K562 (cell line): ENCODE data around the gene POGZ. TPM values are rescaled to one million over a fixed set of nuclear protein-coding genes. Genes with fewer than 3 reads are reported as not detected.

ENCODE experiments used
- ARID2 ChIP-seq: fragments of 450-650 bp; IDR thresholded peaks from 2 replicates; pipeline ENCODE4 v1.6.1; 2017; ENCODE audit warnings: antibody characterized with exemption, mild to moderate bottlenecking
- BRCA1 ChIP-seq, 2 experiments: fragments of 450-650 bp in 1 of 2; sonication (generic) in 1 of 2; formaldehyde crosslinking in 1 of 2; IDR thresholded peaks; 2 replicates each; pipeline versions ENCODE4 v1.5.0 to v1.6.1; 2017 to 2020; ENCODE audit warnings: mild to moderate bottlenecking in 1 of 2, missing genetic modification reagents in 1 of 2
- CEBPB ChIP-seq: fragments of 450-650 bp; IDR thresholded peaks from 2 replicates; pipeline ENCODE4 v1.6.1; 2016; ENCODE audit warnings: missing genetic modification characterization, missing compliant biosample characterization
- EHMT2 ChIP-seq: fragments of 450-650 bp; IDR thresholded peaks from 2 replicates; pipeline ENCODE4 v1.6.1; 2018; ENCODE audit warnings: antibody characterized with exemption
- FOXJ2 ChIP-seq: fragments of 200-800 bp; sonication (Bioruptor generic); IDR thresholded peaks from 2 replicates; pipeline ENCODE4 v1.6.1; 2016; ENCODE audit warnings: missing genetic modification characterization, missing compliant biosample characterization
- KAT7 ChIP-seq: sonication (generic); formaldehyde crosslinking; IDR thresholded peaks from 2 replicates; pipeline ENCODE4 v1.8.0; 2022; ENCODE audit warnings: missing genetic modification reagents, mild to moderate bottlenecking, borderline replicate concordance
- KAT8 ChIP-seq: fragments of 450-650 bp; IDR thresholded peaks from 2 replicates; pipeline ENCODE4 v1.6.1; 2016; ENCODE audit warnings: low read depth, mild to moderate bottlenecking
- LARP7 ChIP-seq: fragments of 450-650 bp; IDR thresholded peaks from 2 replicates; pipeline ENCODE4 v1.6.1; 2016
- MAFF ChIP-seq: IDR thresholded peaks from 2 replicates; pipeline ENCODE4 v1.6.1; 2012; ENCODE audit warnings: low read length, improper control_type of control experiment
- MAZ ChIP-seq, 2 experiments: fragments of 450-650 bp in 1 of 2; sonication (generic) in 1 of 2; formaldehyde crosslinking; IDR thresholded peaks in 1 of 2; conservative IDR thresholded peaks in 1 of 2; 2 replicates each; pipeline versions ENCODE4 v1.4.0 to v1.5.0; 2020; ENCODE audit warnings: mild to moderate bottlenecking in 1 of 2, missing genetic modification reagents in 1 of 2
- MTA3 ChIP-seq: fragments of 450-650 bp; formaldehyde crosslinking; IDR thresholded peaks from 2 replicates; pipeline ENCODE4 v1.6.1; 2017; ENCODE audit warnings: mild to moderate bottlenecking, borderline replicate concordance
- NBN ChIP-seq: fragments of 450-650 bp; IDR thresholded peaks from 2 replicates; pipeline ENCODE4 v1.6.1; 2016; ENCODE audit warnings: low read depth, mild to moderate bottlenecking
- NEUROD1 ChIP-seq: fragments of 150-350 bp; IDR thresholded peaks from 2 replicates; pipeline ENCODE4 v1.6.1; 2014; ENCODE audit warnings: borderline replicate concordance, low read length, low read depth; ENCODE audit not compliant: partially characterized antibody
- NR2F6 ChIP-seq: fragments of 450-650 bp; formaldehyde crosslinking; IDR thresholded peaks from 2 replicates; pipeline ENCODE4 v1.4.0; 2020; ENCODE audit warnings: mild to moderate bottlenecking
- RBFOX2 ChIP-seq: fragments of 200-400 bp; formaldehyde crosslinking; IDR thresholded peaks from 2 replicates; pipeline ENCODE4 v1.6.1; 2017; ENCODE audit warnings: low read depth, mild to moderate bottlenecking, low read length, moderate library complexity
- SAP30 ChIP-seq: fragments of 200-600 bp; sonication (generic); IDR thresholded peaks from 2 replicates; pipeline ENCODE4 v1.6.1; 2012; ENCODE audit warnings: borderline replicate concordance, low read depth, mild to moderate bottlenecking, moderate library complexity, low read length, control low read depth, inconsistent platforms; ENCODE audit not compliant: insufficient read depth, poor library complexity, severe bottlenecking
- SUPT5H ChIP-seq: fragments of 450-650 bp; IDR thresholded peaks from 2 replicates; pipeline ENCODE4 v1.6.1; 2016
- THRAP3 ChIP-seq: fragments of 450-650 bp; IDR thresholded peaks from 2 replicates; pipeline ENCODE4 v1.6.1; 2016; ENCODE audit warnings: mild to moderate bottlenecking, inconsistent platforms, borderline replicate concordance
- ZNF431 ChIP-seq: sonication (generic); formaldehyde crosslinking; IDR thresholded peaks from 2 replicates; pipeline ENCODE4 v1.8.0; 2022; ENCODE audit warnings: mild to moderate bottlenecking, missing genetic modification reagents
- polyA plus RNA-seq, 8 experiments: library from polyadenylated mRNA; depleted of rRNA in 4 of 8; stranded (reverse) in 5 of 8; unstranded in 3 of 8; fragments of >200 nt; fragmentation: Nextera tagmentation in 2 of 8; fragmentation: Illumina TruSeq in 1 of 8; extraction: Ambion mirVana in 2 of 8; extraction: Trizol in 1 of 8; gene quantifications; 2 replicates each; pipeline versions ENCODE4 v1.2.1 to v1.2.3, GENCODE V29; 2011 to 2014; ENCODE audit warnings: inconsistent platforms in 1 of 8, missing spikeins in 1 of 8
- total RNA-seq, 7 experiments: library from RNA; depleted of rRNA in 6 of 7; stranded (reverse); fragments of >200 nt in 6 of 7; fragmentation: Illumina TruSeq in 2 of 7; extraction: Trizol in 2 of 7; gene quantifications; 2 replicates each; pipeline versions ENCODE4 v1.2.1 to v1.2.3, GENCODE V29; 2011 to 2021; ENCODE audit warnings: low replicate concordance in 1 of 7
- TF ChIP-seq, protein P1 (sequence below): fragments of 450-650 bp; IDR thresholded peaks from 2 replicates; pipeline ENCODE4 v1.6.1; 2018; ENCODE audit not compliant: partially characterized antibody
- TF ChIP-seq, protein P2 (sequence below): sonication (generic); formaldehyde crosslinking; IDR thresholded peaks from 2 replicates; pipeline ENCODE4 v1.8.0; 2023; ENCODE audit warnings: mild to moderate bottlenecking, missing genetic modification reagents

Gene POGZ
- total and polyA plus RNA-seq, 9 of the 15 experiments (the other 6 are each of a cell fraction or from before 2014, with no cell fraction given) = 9.4 to 40.6 (median 21.6) TPM

DNA sequence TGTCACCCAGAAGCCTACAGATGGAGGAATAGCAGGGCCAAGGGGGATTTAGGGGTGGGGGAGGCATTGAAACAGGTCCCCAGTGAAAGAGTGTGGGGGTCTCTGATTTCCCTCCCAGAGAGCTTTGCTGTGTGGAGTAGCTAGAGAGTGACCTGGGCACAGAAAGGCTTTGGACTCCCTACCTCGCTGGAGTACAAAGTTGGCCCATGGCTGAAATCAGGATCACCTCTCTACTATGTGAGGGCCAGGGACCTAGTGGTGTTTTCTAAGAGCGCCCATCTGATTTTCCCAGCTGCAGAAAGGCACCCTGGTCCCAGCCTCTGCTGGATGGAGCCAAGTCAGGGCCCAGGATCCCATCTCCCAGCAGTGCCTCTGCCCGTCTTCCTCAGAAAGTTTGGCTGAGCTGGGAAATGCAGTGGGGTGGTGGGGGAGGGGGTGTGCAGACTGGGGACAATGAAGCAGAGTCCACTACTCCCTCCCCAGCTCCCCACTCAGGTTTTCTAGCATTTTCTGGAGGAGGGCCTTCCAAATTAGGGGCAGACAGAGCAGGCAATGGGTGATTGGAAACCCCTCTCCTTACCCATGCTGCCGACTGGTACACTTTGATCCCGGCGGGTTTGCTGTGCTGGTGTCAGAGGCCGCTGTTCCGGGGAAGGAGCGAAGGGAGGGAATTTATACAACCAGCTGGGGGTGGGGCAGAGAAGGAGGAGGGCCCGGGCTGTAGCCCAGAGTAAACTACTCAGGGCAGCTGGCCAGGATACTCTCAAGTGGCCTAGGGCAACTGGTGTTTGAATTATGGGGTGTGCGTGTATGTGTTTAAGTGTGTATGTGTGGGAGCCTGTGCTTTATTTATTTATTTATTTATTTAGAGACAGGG, 87.0 kb downstream of the POGZ start, which contains the start of gene SELENBP1 (continued):
- TF ChIP-seq, protein P1, sequence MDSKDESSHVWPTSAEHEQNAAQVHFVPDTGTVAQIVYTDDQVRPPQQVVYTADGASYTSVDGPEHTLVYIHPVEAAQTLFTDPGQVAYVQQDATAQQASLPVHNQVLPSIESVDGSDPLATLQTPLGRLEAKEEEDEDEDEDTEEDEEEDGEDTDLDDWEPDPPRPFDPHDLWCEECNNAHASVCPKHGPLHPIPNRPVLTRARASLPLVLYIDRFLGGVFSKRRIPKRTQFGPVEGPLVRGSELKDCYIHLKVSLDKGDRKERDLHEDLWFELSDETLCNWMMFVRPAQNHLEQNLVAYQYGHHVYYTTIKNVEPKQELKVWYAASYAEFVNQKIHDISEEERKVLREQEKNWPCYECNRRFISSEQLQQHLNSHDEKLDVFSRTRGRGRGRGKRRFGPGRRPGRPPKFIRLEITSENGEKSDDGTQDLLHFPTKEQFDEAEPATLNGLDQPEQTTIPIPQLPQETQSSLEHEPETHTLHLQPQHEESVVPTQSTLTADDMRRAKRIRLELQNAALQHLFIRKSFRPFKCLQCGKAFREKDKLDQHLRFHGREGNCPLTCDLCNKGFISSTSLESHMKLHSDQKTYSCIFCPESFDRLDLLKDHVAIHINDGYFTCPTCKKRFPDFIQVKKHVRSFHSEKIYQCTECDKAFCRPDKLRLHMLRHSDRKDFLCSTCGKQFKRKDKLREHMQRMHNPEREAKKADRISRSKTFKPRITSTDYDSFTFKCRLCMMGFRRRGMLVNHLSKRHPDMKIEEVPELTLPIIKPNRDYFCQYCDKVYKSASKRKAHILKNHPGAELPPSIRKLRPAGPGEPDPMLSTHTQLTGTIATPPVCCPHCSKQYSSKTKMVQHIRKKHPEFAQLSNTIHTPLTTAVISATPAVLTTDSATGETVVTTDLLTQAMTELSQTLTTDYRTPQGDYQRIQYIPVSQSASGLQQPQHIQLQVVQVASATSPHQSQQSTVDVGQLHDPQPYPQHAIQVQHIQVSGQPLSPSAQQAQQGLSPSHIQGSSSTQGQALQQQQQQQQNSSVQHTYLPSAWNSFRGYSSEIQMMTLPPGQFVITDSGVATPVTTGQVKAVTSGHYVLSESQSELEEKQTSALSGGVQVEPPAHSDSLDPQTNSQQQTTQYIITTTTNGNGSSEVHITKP = peak; percentile 5
- no peak for TF ChIP-seq ARID2
- no peak for TF ChIP-seq FOXJ2 (tag)
- no peak for TF ChIP-seq BRCA1 (IDR thresholded peaks at IDR 0.05)
- TF ChIP-seq BRCA1 (CRISPR knock-in tag; IDR thresholded peaks at IDR 0.05) = no peak
- 0 out of 2 replicates have a peak, but pooled peaks have one; percentile 27 for TF ChIP-seq KAT7 (CRISPR knock-in tag)
- TF ChIP-seq THRAP3 = no peak
- TF ChIP-seq KAT8 = no peak
- peak; percentile 52 for TF ChIP-seq SAP30
- TF ChIP-seq NEUROD1 = no peak
- peak; percentile 54 for TF ChIP-seq SUPT5H
- no peak for TF ChIP-seq EHMT2
- no peak for TF ChIP-seq LARP7
- TF ChIP-seq MAFF = no peak
- peak; percentile 60; the same call in 1 of the 2 replicates for TF ChIP-seq RBFOX2
- TF ChIP-seq, protein P2, sequence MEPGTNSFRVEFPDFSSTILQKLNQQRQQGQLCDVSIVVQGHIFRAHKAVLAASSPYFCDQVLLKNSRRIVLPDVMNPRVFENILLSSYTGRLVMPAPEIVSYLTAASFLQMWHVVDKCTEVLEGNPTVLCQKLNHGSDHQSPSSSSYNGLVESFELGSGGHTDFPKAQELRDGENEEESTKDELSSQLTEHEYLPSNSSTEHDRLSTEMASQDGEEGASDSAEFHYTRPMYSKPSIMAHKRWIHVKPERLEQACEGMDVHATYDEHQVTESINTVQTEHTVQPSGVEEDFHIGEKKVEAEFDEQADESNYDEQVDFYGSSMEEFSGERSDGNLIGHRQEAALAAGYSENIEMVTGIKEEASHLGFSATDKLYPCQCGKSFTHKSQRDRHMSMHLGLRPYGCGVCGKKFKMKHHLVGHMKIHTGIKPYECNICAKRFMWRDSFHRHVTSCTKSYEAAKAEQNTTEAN (CRISPR knock-in tag) = no peak
- peak; percentile 77 for TF ChIP-seq MTA3
- no peak for TF ChIP-seq ZNF431 (CRISPR knock-in tag)
- no peak for TF ChIP-seq CEBPB (tag)
- peak; percentile 44 to 63; a peak in 3 of 4 replicates for TF ChIP-seq MAZ (CRISPR knock-in tag; conservative IDR thresholded peaks at IDR 0.05 in 1 of 2, IDR thresholded peaks at IDR 0.05 in 1 of 2)
- no peak for TF ChIP-seq NR2F6 (CRISPR knock-in tag)
- TF ChIP-seq NBN = peak; percentile 50; the same call in 1 of the 2 replicates
